IMR-90 (cell line): ENCODE results near the gene PLCB2. TPM values are rescaled to one million over a fixed set of nuclear protein-coding genes. Genes with fewer than 3 reads are reported as not detected.

Source experiments
- ATAC-seq: fragments of 200-7000 bp; cut with Tn5 transposase; 2 replicates; pipeline ENCODE4 v1.9.1; 2020; ENCODE audit warnings: low read depth, mild to moderate bottlenecking, moderate library complexity
- BruUV-seq: library from RNA; stranded (reverse); fragments of 400-500 nt; replicated peaks from 2 replicates; lab custom pipeline; 2021; lab: Mats Ljungman, UMichigan
- CTCF ChIA-PET: fragments of 300-600 bp; formaldehyde crosslinking; extraction: SDS; loops from one replicate; lab custom pipeline; 2021; ENCODE audit warnings: antibody characterized with exemption; lab: Yijun Ruan, JAX
- POLR2A ChIA-PET: fragments of 300-600 bp; sonication (Branson Sonifier 250); formaldehyde crosslinking; loops from one replicate; lab custom pipeline; 2022; ENCODE audit warnings: antibody characterized with exemption; ENCODE audit not compliant: unreplicated experiment; lab: Charles Lee
- DNase-seq: peaks from one replicate; pipeline ENCODE4 v3.0.0; 2013
- H2AFZ ChIP-seq: replicated peaks from 2 replicates; pipeline ENCODE3; 2013; ENCODE audit warnings: low read length, mild to moderate bottlenecking; ENCODE audit not compliant: poor library complexity
- H2AK5ac ChIP-seq: 2 replicates; pipeline ENCODE4 v1.6.1; 2013; ENCODE audit warnings: low read depth, low read length, inconsistent platforms
- H2AK9ac ChIP-seq: replicated peaks from 2 replicates; pipeline ENCODE3; 2013; ENCODE audit warnings: mild to moderate bottlenecking, low read depth, low read length, moderate library complexity; ENCODE audit not compliant: poor library complexity
- H2BK120ac ChIP-seq: 2 replicates; pipeline ENCODE4 v1.6.1; 2013; ENCODE audit warnings: low read depth, low read length, inconsistent platforms
- H2BK15ac ChIP-seq: 3 replicates; pipeline ENCODE4 v1.6.1; 2013; ENCODE audit warnings: low read depth, low read length, inconsistent platforms
- H2BK20ac ChIP-seq: 2 replicates; pipeline ENCODE4 v1.6.1; 2013; ENCODE audit warnings: low read depth, mild to moderate bottlenecking, inconsistent platforms, low read length, moderate library complexity
- H2BK5ac ChIP-seq: 2 replicates; pipeline ENCODE4 v1.6.1; 2013; ENCODE audit warnings: mild to moderate bottlenecking, low read depth, low read length, inconsistent platforms; ENCODE audit not compliant: poor library complexity, severe bottlenecking
- H3K14ac ChIP-seq: replicated peaks from 2 replicates; pipeline ENCODE4 v1.6.1; 2013; ENCODE audit warnings: low read depth, low read length, inconsistent platforms
- H3K18ac ChIP-seq: 2 replicates; pipeline ENCODE4 v1.6.1; 2013; ENCODE audit warnings: low read depth, low read length, control low read depth
- H3K23ac ChIP-seq: 2 replicates; pipeline ENCODE4 v1.6.1; 2013; ENCODE audit warnings: low read depth, low read length, inconsistent platforms
- H3K27ac ChIP-seq: 2 replicates; pipeline ENCODE4 v1.5.1; 2013; ENCODE audit warnings: mild to moderate bottlenecking, control low read depth, low read length; ENCODE audit not compliant: insufficient read depth
- H3K27me3 ChIP-seq: 2 replicates; pipeline ENCODE4 v1.6.1; 2013; ENCODE audit warnings: low read length; ENCODE audit not compliant: control insufficient read depth, insufficient read depth
- H3K36me3 ChIP-seq: 2 replicates; pipeline ENCODE4 v1.6.1; 2013; ENCODE audit warnings: low read length, mixed read lengths; ENCODE audit not compliant: control insufficient read depth, insufficient read depth
- H3K4ac ChIP-seq: 2 replicates; pipeline ENCODE4 v1.6.1; 2013; ENCODE audit warnings: low read depth, low read length, inconsistent platforms
- H3K4me1 ChIP-seq: 2 replicates; pipeline ENCODE4 v1.6.1; 2013; ENCODE audit warnings: low read length, mixed read lengths; ENCODE audit not compliant: control insufficient read depth, insufficient read depth
- H3K4me2 ChIP-seq: 2 replicates; pipeline ENCODE4 v1.6.1; 2013; ENCODE audit warnings: low read depth, mild to moderate bottlenecking, control low read depth, low read length, moderate library complexity
- H3K4me3 ChIP-seq: 2 replicates; pipeline ENCODE4 v1.5.1; 2013; ENCODE audit warnings: low read depth, mild to moderate bottlenecking, control low read depth, low read length, moderate library complexity; ENCODE audit not compliant: insufficient read depth
- H3K56ac ChIP-seq: 2 replicates; pipeline ENCODE4 v1.6.1; 2013; ENCODE audit warnings: low read length, inconsistent platforms; ENCODE audit not compliant: insufficient read depth; ENCODE audit errors: extremely low read depth
- H3K79me1 ChIP-seq, 2 experiments: 2 replicates each; pipeline ENCODE4 v1.6.1; 2013; ENCODE audit warnings: low read length in 2 of 2, inconsistent platforms in 1 of 2, low read depth in 1 of 2
- H3K9ac ChIP-seq: 2 replicates; pipeline ENCODE4 v1.6.1; 2013; ENCODE audit warnings: low read depth, low read length, control low read depth
- H3K9me1 ChIP-seq: 2 replicates; pipeline ENCODE4 v1.6.1; 2013; ENCODE audit warnings: low read length, inconsistent platforms; ENCODE audit not compliant: insufficient read depth
- H3K9me3 ChIP-seq: 2 replicates; pipeline ENCODE4 v1.6.1; 2013; ENCODE audit warnings: low read length; ENCODE audit not compliant: control insufficient read depth, insufficient read depth
- H4K20me1 ChIP-seq: 2 replicates; pipeline ENCODE4 v1.6.1; 2013; ENCODE audit warnings: low read length, inconsistent platforms; ENCODE audit not compliant: insufficient read depth
- H4K5ac ChIP-seq: 2 replicates; pipeline ENCODE4 v1.6.1; 2013; ENCODE audit warnings: mild to moderate bottlenecking, low read depth, low read length, control low read depth
- H4K8ac ChIP-seq, 2 experiments: 2 replicates each; pipeline ENCODE4 v1.6.1; 2013; ENCODE audit warnings: low read depth in 2 of 2, low read length in 2 of 2, control low read depth in 1 of 2, inconsistent platforms in 1 of 2
- H4K91ac ChIP-seq: 2 replicates; pipeline ENCODE4 v1.6.1; 2013; ENCODE audit warnings: low read depth, low read length, inconsistent platforms; ENCODE audit not compliant: insufficient read depth
- BHLHE40 ChIP-seq: fragments of 150-350 bp; IDR thresholded peaks from 2 replicates; pipeline ENCODE4 v1.6.1; 2016; ENCODE audit warnings: mild to moderate bottlenecking, low read depth, low read length
- CEBPB ChIP-seq: IDR thresholded peaks from 2 replicates; pipeline ENCODE4 v1.6.1; 2012; ENCODE audit warnings: low read depth, low read length, improper control_type of control experiment
- CHD1 ChIP-seq: IDR thresholded peaks from 2 replicates; pipeline ENCODE4 v1.6.1; 2012; ENCODE audit warnings: low read depth, low read length, improper control_type of control experiment
- MAFK ChIP-seq: IDR thresholded peaks from 2 replicates; pipeline ENCODE4 v1.6.1; 2012; ENCODE audit warnings: low read depth, low read length, improper control_type of control experiment
- MAZ ChIP-seq: IDR thresholded peaks from 2 replicates; pipeline ENCODE4 v1.6.1; 2012; ENCODE audit warnings: low read depth, mild to moderate bottlenecking, low read length, improper control_type of control experiment, moderate library complexity, borderline replicate concordance
- MXI1 ChIP-seq: IDR thresholded peaks from 2 replicates; pipeline ENCODE4 v1.6.1; 2012; ENCODE audit warnings: low read depth, mild to moderate bottlenecking, low read length, moderate library complexity, borderline replicate concordance
- POLR2A ChIP-seq: IDR thresholded peaks from 2 replicates; pipeline ENCODE4 v1.6.1; 2012; ENCODE audit warnings: mild to moderate bottlenecking, low read depth, low read length
- RAD21 ChIP-seq: IDR thresholded peaks from 2 replicates; pipeline ENCODE4 v1.6.1; 2012; ENCODE audit warnings: low read length, improper control_type of control experiment
- RCOR1 ChIP-seq: IDR thresholded peaks from 2 replicates; pipeline ENCODE4 v1.6.1; 2012; ENCODE audit warnings: mild to moderate bottlenecking, low read length, improper control_type of control experiment; ENCODE audit not compliant: insufficient replicate concordance
- SMC3 ChIP-seq: fragments of 150-350 bp; IDR thresholded peaks from 2 replicates; pipeline ENCODE4 v1.6.1; 2016; ENCODE audit warnings: low read depth, mild to moderate bottlenecking, antibody characterized with exemption, low read length, moderate library complexity
- USF2 ChIP-seq: fragments of 150-350 bp; IDR thresholded peaks from 2 replicates; pipeline ENCODE4 v1.6.1; 2017; ENCODE audit warnings: mild to moderate bottlenecking, antibody characterized with exemption, low read length, low read depth
- whole genome bisulfite sequencing, 2 experiments: methylation state at CpG; one replicate each; pipeline versions ENCODE4 v1.1.5 to v1.1.7; 2013; ENCODE audit warnings: missing lambda C conversion rate in 2 of 2; ENCODE audit not compliant: insufficient read length in 1 of 2; ENCODE audit errors: extremely low coverage in 2 of 2; 5-methylcytosine and 5-hydroxymethylcytosine counted together
- dilution Hi-C: fragments of 300-500 bp; cut with HindIII; formaldehyde crosslinking; loops from one replicate; pipeline ENCODE4 v1.14.3; 2018; ENCODE audit warnings: low sequenced_read_pairs; ENCODE audit not compliant: unreplicated experiment
- in situ Hi-C: fragments of 300-500 bp; cut with MboI; formaldehyde crosslinking; loops from 3 replicates; pipeline ENCODE4 v1.14.3; 2019; ENCODE audit warnings: low sequenced_read_pairs, inconsistent platforms, mixed read lengths
- intact Hi-C: fragments of 100-400 bp; cut with micrococcal nuclease; formaldehyde crosslinking; loops from 2 replicates; pipeline ENCODE4 v1.10.0; 2022
- polyA plus RNA-seq, 3 experiments: library from polyadenylated mRNA; depleted of rRNA; stranded (reverse); fragments of >200 nt; gene quantifications; 2 replicates each; pipeline ENCODE4 v1.2.3, GENCODE V29; 2012; ENCODE audit warnings: low replicate concordance in 1 of 3
- total RNA-seq: library from RNA; depleted of rRNA; stranded (reverse); fragments of >200 nt; gene quantifications from 2 replicates; pipeline ENCODE4 v1.2.3, GENCODE V29; 2012

Gene PLCB2
- total and polyA plus RNA-seq, 2 of the 4 experiments (the other 2 are of a cell fraction) = 0.18 to 1.4 TPM

- Histone ChIP-seq H2AK9ac (no peak overlapping the region), H4K8ac (no peak overlapping the region), H2AK5ac (no peak overlapping the region), H4K20me1 (no peaks in the 10 kb centered on the region), H2AFZ (no peak overlapping the region), H3K9ac (no peak overlapping the region), H3K4me2 (no peak overlapping the region), H3K27ac (no peak overlapping the region), H4K5ac (no peak overlapping the region), H3K18ac (no peak overlapping the region), H2BK120ac (no peak overlapping the region), H3K27me3 (peaks cover 66% of the 10 kb centered on the region), H3K56ac (no peak overlapping the region), H2BK5ac (no peak overlapping the region), H3K9me3 (no peaks in the 10 kb centered on the region), H3K4ac (no peak overlapping the region), H3K4me1 (peaks cover 6% of the 10 kb centered on the region), H3K14ac (no peak overlapping the region), H3K36me3 (no peaks in the 10 kb centered on the region), H4K91ac (no peak overlapping the region), H3K23ac (no peak overlapping the region), H3K79me1 (no peaks in the 10 kb centered on the region), H3K9me1 (no peaks in the 10 kb centered on the region), H3K4me3 (no peak overlapping the region), H2BK20ac (no peak overlapping the region), H2BK15ac (no peak overlapping the region)
- ATAC-seq = no peak
- no peak for DNase-seq
- TF ChIP-seq USF2 (no peak), MAFK (no peak), SMC3 (no peak), MAZ (no peak), BHLHE40 (no peak), RCOR1 (no peak), RAD21 (no peak), CHD1 (no peak), MXI1 (no peak), CEBPB (no peak), POLR2A (no peak)
- no CpG with 5 or more reads among the region's 7 CpGs for WGBS, 2 experiments
- in situ Hi-C loops = no loop called here
- no TSS peak for BruUV-seq
- intact Hi-C loops = no loop called here
- CTCF ChIA-PET = interaction anchor here (0.8 to 2.2 kb wide), 3 partner anchors 19 to 33 kb away, joined by 3 to 8 read pairs (median 4); no protein-coding TSS in a partner anchor
- POLR2A ChIA-PET = no interaction called here
- dilution Hi-C loops = no loop called here
Measured at GRCh38 chr15:40306908-40307307, 827 bp downstream of the PLCB2 start.
